GM10266 (cell line): ENCODE data around the gene RIPPLY1.

Experiments used
- DNase-seq: peaks from one replicate; pipeline ENCODE4 v3.0.0; 2012; ENCODE audit errors: extremely low spot score
- TF ChIP-seq, protein P1 (sequence below): IDR thresholded peaks from 2 replicates; pipeline ENCODE4 v1.5.1; 2012; ENCODE audit warnings: mild to moderate bottlenecking, low read depth; ENCODE audit not compliant: control insufficient read depth, insufficient read depth; ENCODE audit errors: missing control alignments

The RIPPLY1 gene

DNA sequence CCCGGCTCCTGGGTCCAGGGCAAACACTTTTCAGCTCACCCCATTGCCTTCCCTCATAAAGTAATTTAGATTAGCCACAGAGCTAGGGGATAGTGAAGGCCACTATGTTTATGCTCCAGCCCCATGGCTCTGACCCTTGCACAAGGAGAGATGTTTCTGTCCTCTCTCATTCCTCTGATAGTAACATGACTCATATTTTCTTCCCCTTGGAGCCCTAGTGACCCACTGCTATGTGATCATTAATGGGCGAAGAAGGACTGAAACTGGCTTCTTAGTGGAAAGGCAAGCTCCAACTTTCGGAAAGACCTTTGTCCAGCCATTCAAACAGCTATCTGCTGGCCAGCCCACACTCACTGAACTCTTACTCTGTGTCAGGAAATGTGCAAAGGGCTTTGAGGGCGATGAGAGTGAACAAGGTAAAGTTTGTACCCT, 29.4 kb upstream of the RIPPLY1 start:
- TF ChIP-seq, protein P1, sequence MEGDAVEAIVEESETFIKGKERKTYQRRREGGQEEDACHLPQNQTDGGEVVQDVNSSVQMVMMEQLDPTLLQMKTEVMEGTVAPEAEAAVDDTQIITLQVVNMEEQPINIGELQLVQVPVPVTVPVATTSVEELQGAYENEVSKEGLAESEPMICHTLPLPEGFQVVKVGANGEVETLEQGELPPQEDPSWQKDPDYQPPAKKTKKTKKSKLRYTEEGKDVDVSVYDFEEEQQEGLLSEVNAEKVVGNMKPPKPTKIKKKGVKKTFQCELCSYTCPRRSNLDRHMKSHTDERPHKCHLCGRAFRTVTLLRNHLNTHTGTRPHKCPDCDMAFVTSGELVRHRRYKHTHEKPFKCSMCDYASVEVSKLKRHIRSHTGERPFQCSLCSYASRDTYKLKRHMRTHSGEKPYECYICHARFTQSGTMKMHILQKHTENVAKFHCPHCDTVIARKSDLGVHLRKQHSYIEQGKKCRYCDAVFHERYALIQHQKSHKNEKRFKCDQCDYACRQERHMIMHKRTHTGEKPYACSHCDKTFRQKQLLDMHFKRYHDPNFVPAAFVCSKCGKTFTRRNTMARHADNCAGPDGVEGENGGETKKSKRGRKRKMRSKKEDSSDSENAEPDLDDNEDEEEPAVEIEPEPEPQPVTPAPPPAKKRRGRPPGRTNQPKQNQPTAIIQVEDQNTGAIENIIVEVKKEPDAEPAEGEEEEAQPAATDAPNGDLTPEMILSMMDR, result no peak
- no peak for DNase-seq

DNA sequence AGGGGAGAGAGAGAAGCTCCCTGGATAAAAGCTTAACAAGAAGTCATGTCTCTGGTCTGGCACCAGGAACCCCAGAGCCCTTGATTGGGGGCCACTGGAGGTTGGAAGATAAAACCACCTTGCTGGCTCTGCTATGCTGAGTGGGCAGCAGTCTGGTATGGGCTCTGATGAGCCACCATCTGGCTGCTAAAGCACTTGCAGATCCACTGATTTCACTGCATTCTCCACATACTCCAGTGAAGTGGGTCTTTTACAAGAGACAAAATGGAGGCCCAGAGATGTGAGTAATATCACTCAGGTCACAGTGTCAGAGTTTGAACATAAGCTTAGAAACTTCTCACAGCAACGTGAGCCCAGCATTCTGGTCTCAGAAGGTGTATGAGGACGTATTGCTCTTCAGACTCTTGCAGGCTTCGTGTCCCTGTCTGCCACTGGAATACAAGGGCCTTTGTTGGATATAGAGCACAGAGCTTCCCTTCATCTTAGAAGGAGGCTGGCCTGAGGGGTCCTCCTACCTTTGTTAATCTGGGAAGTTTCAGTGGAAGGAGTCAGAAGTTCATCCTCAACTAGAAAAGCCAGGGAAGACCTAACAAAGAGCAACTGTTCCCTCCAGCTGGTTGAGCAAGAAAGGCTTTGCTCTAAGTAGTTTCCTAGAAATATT, 28.8 kb upstream of the RIPPLY1 start:
- DNase-seq, result no peak

DNA sequence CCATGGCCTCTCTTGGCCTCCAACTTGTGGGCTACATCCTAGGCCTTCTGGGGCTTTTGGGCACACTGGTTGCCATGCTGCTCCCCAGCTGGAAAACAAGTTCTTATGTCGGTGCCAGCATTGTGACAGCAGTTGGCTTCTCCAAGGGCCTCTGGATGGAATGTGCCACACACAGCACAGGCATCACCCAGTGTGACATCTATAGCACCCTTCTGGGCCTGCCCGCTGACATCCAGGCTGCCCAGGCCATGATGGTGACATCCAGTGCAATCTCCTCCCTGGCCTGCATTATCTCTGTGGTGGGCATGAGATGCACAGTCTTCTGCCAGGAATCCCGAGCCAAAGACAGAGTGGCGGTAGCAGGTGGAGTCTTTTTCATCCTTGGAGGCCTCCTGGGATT, 25.1 kb upstream of the RIPPLY1 start:
- no peak for DNase-seq
- TF ChIP-seq, protein P1, result no peak

More for the DNA sequence above, 28.8 kb upstream of the RIPPLY1 start:
- TF ChIP-seq, protein P1, result no peak

DNA sequence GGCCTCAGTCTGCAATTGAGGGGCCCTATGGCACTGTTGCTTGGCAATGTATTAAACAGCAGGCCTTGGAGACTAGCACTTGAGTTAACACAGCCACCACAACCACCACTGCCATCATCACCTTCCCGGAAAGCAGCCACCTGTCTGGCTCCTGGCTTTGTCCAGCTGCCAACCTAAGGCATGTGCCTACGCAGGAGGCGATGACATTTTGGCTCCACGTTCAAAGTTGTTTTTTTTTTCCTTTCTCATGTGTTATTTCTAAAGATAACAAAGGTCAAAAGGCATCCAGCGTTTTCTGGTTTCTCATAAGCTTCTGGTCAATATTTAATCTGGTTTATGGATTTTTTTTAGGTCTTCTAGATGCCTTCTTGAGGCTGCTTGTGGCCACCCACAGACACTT, 24.6 kb upstream of the RIPPLY1 start:
- DNase-seq, result no peak

DNA sequence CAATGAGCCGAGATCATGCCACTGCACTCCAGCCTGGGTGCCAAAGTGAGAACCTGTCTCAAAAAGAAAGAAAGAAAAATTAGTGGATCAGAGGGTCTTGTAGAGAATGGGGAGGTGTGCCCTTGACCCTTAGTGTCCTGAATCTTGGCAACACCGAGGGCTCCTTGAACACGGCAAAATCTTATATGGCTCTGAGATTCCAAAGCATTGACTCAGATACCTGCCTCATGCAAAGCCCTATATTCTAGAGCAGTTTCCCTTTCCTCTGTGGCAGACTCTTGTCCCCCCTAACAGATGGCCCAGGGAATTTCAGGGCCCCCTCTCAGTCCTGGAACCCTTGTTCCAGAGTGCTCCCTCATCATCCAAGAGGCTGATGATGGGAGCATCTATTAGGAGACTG, 23.9 kb upstream of the RIPPLY1 start:
- DNase-seq, result no peak
- TF ChIP-seq, protein P1, result no peak

More for the DNA sequence above, 24.6 kb upstream of the RIPPLY1 start:
- TF ChIP-seq, protein P1, result no peak

DNA sequence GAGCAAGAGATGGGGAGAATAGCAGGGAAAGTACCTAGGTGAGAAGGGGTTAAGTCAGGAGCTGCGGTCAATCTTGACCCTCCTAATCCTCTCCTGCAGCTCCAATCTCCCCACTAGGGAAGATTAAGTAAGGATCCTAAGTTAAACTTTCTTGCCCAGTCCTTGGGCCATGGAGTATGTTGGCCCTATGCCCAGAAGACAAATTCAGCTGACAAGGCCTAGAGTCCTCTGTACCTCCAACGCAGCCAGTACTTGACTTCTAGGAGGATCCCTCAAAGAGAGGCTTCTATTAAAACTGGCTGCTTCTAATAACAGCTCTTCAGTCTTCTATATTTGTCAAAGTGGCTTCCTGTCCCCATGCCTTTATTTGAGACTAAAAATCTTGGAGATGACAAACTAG, 18.5 kb upstream of the RIPPLY1 start:
- no peak for DNase-seq
- TF ChIP-seq, protein P1, result no peak

DNA sequence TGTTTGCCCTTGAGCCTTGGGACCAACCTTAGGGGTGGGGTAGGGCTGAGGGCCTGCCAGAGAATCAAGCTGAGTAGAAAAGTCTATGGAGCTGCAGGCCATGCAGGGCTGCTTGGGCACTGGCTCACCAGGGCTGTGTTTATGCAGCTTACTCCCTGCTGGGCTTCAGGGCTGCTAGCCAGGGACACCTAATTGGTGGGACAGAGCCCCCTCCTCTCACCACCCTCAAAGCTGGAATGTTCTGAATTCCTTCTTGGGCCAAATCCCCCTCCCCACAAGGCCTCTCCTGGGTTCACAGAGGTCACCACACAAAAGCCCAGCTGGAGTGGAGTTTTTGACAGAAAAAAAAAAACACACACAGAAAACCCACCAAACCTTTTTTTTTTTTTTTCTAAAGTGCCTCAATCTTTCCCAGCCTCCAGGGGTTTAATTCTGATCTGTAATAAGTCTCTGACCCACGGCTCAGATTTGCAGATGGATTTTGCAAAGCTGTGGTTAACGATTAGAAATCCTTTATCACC, 16.9 kb upstream of the RIPPLY1 start, which contains the start of gene CLDN2:
Gene CLDN2, plus strand, starts transcription at position 471 of the 521 bp plus-strand sequence. CDS start 7,827 bp downstream, outside the sequence.
- TF ChIP-seq, protein P1, result no peak
- DNase-seq, result no peak
